GM19240 (cell line): ENCODE measurements around the gene AKR1C3.
"Not testable (repeated sequence)": the region's sequence is repeated elsewhere in the genome, so short reads cannot be mapped to it uniquely, and the experiment has no call there.

Experiments
- DNase-seq: peaks from one replicate; pipeline ENCODE4 v3.0.0; 2011; ENCODE audit warnings: low spot score; ENCODE audit not compliant: insufficient read length

Gene AKR1C3

DNA sequence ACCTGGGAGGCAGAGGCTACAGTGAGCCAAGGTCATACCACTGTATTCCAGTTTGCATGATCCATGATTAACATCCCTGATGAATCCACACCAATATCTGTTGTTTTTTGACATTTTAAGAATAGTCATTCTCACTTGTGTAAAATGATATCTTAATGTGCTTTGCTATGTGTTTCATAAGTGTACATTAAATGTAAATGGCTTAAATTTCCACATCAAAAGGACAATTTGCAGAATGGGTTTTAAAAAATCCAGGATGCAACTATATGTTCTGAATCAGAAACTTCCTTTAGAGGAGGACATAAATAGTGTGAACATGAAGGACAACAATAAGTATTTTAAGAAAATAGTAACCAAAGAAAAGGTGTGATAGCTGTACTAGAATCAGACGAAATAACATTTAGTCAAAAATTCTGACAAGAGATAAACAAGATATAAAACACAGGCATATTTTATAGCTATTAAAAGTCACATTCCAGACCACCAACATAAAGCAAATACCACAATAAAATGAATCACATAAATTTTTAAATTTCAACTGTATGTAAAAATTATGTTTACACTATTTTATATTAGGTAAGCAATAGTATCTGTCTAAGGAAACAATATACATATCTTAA lies 42.4 kb downstream of the AKR1C3 start:
- no peak for DNase-seq

- not testable (repeated sequence) for DNase-seq
These were observed 43.5 kb downstream of the AKR1C3 start for GRCh38 chr10:5137699-5138098.

- no peak for DNase-seq
These were observed 48.0 kb downstream of the AKR1C3 start for GRCh38 chr10:5142199-5142598.

- DNase-seq, result no peak
These were observed 48.9 kb downstream of the AKR1C3 start for GRCh38 chr10:5143137-5143536.

DNA sequence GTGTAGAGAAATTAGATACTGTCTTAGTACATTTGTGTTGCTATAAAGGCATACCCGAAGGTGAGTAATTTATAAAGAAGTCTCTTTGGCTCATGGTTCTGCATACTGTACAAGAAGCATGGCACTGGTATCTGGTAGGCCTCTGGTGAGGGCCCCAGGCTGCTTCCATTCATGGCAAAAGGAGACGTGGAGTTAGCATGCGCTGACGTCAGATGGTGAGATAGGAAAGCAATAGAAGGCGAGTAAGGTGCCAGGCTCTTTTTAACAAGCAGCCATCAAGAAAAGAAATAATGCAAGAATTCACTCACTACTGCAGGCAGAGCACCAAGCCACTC lies 52.7 kb downstream of the AKR1C3 start:
- no peak for DNase-seq

GRCh38 chr10:5147255-5147980 lies 53.2 kb downstream of the AKR1C3 start:
- no peak for DNase-seq

- no peak for DNase-seq
These were observed 53.9 kb downstream of the AKR1C3 start for GRCh38 chr10:5147981-5148677.

DNA sequence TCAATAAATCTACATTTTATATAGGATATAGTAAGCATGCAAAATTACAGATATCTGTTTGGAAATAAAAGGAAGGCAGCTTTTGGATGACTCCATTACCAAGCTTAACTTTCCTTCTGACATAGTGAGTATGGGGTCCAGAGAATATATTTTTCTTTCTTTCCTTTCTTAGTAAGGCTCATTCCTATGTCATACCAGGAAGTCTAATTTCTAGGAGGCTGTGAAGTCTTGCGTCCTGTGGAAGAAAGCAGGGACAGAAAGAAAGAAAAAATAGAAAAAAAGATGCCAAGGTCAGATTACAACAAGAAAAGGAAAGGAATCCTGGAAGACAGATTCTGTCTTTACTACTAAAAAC lies 54.4 kb downstream of the AKR1C3 start:
- no peak for DNase-seq

GRCh38 chr10:5151076-5151475 lies 56.9 kb downstream of the AKR1C3 start:
- no peak for DNase-seq

DNA sequence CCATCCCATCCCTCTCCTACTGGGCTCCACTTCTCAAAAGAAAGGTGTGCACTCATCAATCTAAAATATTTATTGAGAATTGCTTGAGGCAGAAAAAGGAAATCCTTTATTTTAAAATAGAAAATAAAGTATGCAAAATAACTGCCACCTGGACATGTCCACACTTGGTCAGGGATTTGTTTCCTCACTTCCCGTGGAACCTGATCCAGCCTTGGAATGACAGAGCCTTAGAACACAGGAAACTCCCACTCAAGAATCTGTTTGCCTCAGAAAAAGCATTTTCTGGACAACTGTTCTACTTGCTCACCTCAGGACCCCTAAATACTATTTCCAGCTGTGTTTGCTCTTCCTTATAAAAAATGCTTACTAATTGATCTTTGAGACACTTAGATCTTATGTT lies 61.7 kb downstream of the AKR1C3 start:
- DNase-seq, result no peak
